ENCODE results near the gene SS18L1. TPM values are rescaled to one million over a fixed set of nuclear protein-coding genes. Genes with fewer than 3 reads are reported as not detected.

SS18L1 gene
- total RNA-seq, 1 experiment from 2014 or later: 29.0 TPM

DNA sequence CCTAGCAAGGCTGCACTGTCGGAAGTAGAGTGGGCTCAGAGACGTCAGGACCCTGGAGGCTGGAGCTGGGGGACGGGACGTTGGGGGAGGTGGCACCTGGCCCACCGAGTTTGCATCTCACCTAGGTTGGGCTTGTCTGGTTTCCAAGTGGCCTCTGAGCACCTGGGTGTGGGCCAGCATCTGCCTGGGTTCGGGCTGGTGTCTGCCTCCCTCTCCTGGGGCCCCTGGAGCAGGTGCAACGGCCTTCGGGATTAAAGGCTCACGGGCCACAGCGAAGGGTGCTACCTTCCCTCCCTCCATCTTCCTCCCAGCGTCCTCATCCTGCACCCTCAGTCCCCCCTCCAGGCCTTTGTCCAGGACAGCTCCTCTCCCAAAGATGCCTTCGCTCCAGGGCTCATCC is 70.5 kb downstream of the SS18L1 start:
- CTCF ChIA-PET: no interaction called here
- no peaks in the 10 kb centered on the region for H3K9me2 ChIP-seq (ENCODE audit: insufficient read depth)
- no peak overlapping the region for H3K4me3 ChIP-seq
- H3K4me2 ChIP-seq: peak overlapping the region; percentile 10; the same call in 1 of the 2 replicates
- POLR2A ChIA-PET (ENCODE audit: unreplicated experiment): no interaction called here
- intact Hi-C loops (cut with micrococcal nuclease; ENCODE audit: unreplicated experiment): no loop called here
- H3K79me2 ChIP-seq (ENCODE audit: low read depth): no peaks in the 10 kb centered on the region
- H3K27ac ChIP-seq: no peak overlapping the region
- no peak overlapping the region for H2AFZ ChIP-seq
- H3K4me1 ChIP-seq (replicated peaks; ENCODE audit: insufficient read depth): no peaks in the 10 kb centered on the region
- no peaks in the 10 kb centered on the region for H3K36me3 ChIP-seq (ENCODE audit: low read depth)
- no peak for DNase-seq
- H3K9me3 ChIP-seq (ENCODE audit: insufficient read depth, low read depth): no peaks in the 10 kb centered on the region
- no TSS peak for BruUV-seq (replicated peaks)
- TF ChIP-seq EZH2 (IDR thresholded peaks at IDR 0.05; ENCODE audit: low read depth): no peak
- TF ChIP-seq, protein P1, sequence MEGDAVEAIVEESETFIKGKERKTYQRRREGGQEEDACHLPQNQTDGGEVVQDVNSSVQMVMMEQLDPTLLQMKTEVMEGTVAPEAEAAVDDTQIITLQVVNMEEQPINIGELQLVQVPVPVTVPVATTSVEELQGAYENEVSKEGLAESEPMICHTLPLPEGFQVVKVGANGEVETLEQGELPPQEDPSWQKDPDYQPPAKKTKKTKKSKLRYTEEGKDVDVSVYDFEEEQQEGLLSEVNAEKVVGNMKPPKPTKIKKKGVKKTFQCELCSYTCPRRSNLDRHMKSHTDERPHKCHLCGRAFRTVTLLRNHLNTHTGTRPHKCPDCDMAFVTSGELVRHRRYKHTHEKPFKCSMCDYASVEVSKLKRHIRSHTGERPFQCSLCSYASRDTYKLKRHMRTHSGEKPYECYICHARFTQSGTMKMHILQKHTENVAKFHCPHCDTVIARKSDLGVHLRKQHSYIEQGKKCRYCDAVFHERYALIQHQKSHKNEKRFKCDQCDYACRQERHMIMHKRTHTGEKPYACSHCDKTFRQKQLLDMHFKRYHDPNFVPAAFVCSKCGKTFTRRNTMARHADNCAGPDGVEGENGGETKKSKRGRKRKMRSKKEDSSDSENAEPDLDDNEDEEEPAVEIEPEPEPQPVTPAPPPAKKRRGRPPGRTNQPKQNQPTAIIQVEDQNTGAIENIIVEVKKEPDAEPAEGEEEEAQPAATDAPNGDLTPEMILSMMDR (conservative IDR thresholded peaks at IDR 0.05): no peak
- peaks cover 60% of the 10 kb centered on the region for H3K27me3 ChIP-seq (ENCODE audit: insufficient read depth, low read depth)
- H3F3A ChIP-seq (ENCODE audit: insufficient read depth, low read depth): peaks cover 9% of the 10 kb centered on the region
- H4K20me1 ChIP-seq (ENCODE audit: insufficient read depth): peaks cover 10% of the 10 kb centered on the region; the same call in 1 of the 2 replicates

DNA sequence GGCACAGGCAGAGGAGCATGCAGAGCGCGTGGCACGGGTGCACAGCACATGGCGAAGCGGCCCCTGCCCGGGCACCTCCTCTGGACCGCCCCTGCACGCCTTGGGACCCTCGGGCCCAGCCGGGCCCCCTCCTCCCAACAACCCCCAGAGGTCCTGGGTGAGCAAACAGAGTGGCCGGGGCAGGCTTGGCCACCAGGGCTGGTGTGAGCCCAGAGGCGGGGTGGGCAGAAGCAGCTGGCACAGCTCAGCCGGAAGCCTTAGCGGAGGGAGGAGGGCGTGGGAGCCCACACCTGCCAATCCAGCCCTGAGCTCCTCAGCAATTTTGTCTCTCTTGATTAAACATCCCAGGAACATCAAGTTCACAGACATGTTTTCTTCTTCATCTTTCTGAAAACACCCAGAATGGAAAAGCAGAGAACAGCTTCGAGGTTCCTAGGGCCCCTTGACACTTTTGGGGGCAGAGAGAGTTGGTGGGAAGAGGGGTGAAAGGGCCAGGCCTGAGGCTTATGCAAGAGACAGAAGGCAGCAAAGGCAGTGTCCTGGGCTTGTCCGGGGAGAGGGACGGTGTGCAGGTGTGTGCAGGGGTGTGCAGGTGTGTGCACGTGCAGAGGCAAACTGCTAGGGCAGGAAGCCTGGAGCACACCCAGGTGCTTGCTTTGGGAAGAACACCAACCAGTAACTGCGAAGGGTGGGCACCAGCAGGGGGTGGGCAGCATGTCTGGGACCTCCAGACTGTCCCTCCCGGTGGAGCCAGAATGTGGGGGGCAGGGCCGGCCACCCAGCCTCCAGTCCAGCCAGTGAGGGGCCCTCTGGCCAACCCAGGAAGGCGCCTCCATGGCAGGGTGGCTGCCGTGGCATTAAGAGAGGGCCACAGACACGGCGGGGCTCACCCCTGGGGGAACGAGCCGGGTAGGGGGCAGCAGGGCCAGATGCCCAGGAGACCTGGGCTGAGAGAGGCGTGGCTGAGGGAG is 71.7 kb downstream of the SS18L1 start:
- H3K4me1 ChIP-seq (replicated peaks; ENCODE audit: insufficient read depth): no peaks in the 10 kb centered on the region
- no peak overlapping the region for H3K4me3 ChIP-seq
- intact Hi-C loops (cut with micrococcal nuclease; ENCODE audit: unreplicated experiment): no loop called here
- H3K4me2 ChIP-seq: no peak overlapping the region
- H3K27me3 ChIP-seq (ENCODE audit: insufficient read depth, low read depth): peaks cover 65% of the 10 kb centered on the region
- ChIA-PET CTCF (interaction anchor here (0.6 kb wide), 1 partner anchor 191 kb away, joined by 3 read pairs; no protein-coding TSS in a partner anchor), POLR2A (ENCODE audit: unreplicated experiment) (no interaction called here)
- no TSS peak for BruUV-seq (replicated peaks)
- H3F3A ChIP-seq (ENCODE audit: insufficient read depth, low read depth): peaks cover 4% of the 10 kb centered on the region
- no peaks in the 10 kb centered on the region for H3K36me3 ChIP-seq (ENCODE audit: low read depth)
- H3K79me2 ChIP-seq (ENCODE audit: low read depth): no peaks in the 10 kb centered on the region
- H3K9me2 ChIP-seq (ENCODE audit: insufficient read depth): no peaks in the 10 kb centered on the region
- peaks cover 6% of the 10 kb centered on the region; the same call in 1 of the 2 replicates for H4K20me1 ChIP-seq (ENCODE audit: insufficient read depth)
- no peak for TF ChIP-seq EZH2 (IDR thresholded peaks at IDR 0.05; ENCODE audit: low read depth)
- TF ChIP-seq, protein P1 (conservative IDR thresholded peaks at IDR 0.05): no peak
- H3K27ac ChIP-seq: no peak overlapping the region
- H2AFZ ChIP-seq: no peak overlapping the region
- no peaks in the 10 kb centered on the region for H3K9me3 ChIP-seq (ENCODE audit: insufficient read depth, low read depth)
- no peak for DNase-seq

DNA sequence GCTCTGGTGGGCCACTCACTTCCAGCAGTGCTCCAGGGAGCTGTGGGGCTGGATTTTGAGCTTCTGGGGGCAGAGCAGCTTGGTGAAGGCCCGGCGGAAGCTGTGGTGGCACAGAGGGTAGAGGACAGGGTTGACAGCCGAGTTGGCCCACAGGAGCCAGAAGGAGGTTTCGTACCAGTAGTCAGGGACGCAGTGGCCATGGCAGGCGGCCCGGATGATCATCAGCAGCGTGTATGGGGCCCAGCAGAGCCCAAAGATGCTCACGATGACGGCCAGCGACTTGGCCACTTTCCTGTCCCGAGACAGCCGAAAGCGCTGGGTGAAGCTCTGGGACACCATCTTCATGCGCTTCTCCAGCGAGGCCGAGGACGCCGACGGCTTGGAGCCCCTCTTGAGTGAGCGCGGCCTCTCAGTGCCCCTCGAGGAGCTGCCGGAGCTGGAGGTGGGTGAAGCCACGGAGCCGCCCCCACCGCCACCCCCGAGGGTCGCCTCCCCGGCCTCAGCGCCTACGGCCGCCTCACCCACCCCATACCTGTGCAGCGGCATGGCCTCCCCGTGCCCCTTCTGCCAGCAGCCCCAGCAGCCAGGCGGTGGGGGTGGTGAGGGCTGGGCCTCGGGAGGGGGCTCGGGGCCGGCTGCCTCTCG is 72.5 kb downstream of the SS18L1 start:
- BruUV-seq (replicated peaks): no TSS peak
- POLR2A ChIA-PET (ENCODE audit: unreplicated experiment): no interaction called here
- no peak for DNase-seq
- H3K27me3 ChIP-seq (ENCODE audit: insufficient read depth, low read depth): peaks cover 73% of the 10 kb centered on the region
- TF ChIP-seq, protein P1 (conservative IDR thresholded peaks at IDR 0.05): no peak
- no peak for TF ChIP-seq EZH2 (IDR thresholded peaks at IDR 0.05; ENCODE audit: low read depth)
- intact Hi-C loops (cut with micrococcal nuclease; ENCODE audit: unreplicated experiment): no loop called here
- H3K4me3 ChIP-seq: no peak overlapping the region
- H3K79me2 ChIP-seq (ENCODE audit: low read depth): no peaks in the 10 kb centered on the region
- no peaks in the 10 kb centered on the region for H3K36me3 ChIP-seq (ENCODE audit: low read depth)
- H3K27ac ChIP-seq: no peak overlapping the region
- H3K4me2 ChIP-seq: no peak overlapping the region
- CTCF ChIA-PET: no interaction called here
- H4K20me1 ChIP-seq (ENCODE audit: insufficient read depth): peaks cover 6% of the 10 kb centered on the region; the same call in 1 of the 2 replicates
- H3F3A ChIP-seq (ENCODE audit: insufficient read depth, low read depth): peaks cover 4% of the 10 kb centered on the region
- H3K9me3 ChIP-seq (ENCODE audit: insufficient read depth, low read depth): no peaks in the 10 kb centered on the region
- H2AFZ ChIP-seq: no peak overlapping the region
- no peaks in the 10 kb centered on the region for H3K4me1 ChIP-seq (replicated peaks; ENCODE audit: insufficient read depth)
- H3K9me2 ChIP-seq (ENCODE audit: insufficient read depth): no peaks in the 10 kb centered on the region
